Spleen (tissue), 7 donors: Measurements from ENCODE around the gene KCNK18.
"Not testable (repeated sequence)": the region's sequence is repeated elsewhere in the genome, so short reads cannot be mapped to it uniquely, and the experiment has no call there.

Experiments used
- CTCF ChIP-seq, 11 experiments: fragments of 200-600 bp in 7 of 11; fragments of 450-650 bp in 4 of 11; sonication (generic) in 4 of 11; IDR thresholded peaks in 8 of 11; conservative IDR thresholded peaks in 3 of 11; 1 replicate in 7 of 11; 2 replicates in 4 of 11; pipeline versions ENCODE4 v1.4.0 to v1.8.0; 2016 to 2021; ENCODE audit warnings: antibody characterized with exemption in 11 of 11, inconsistent platforms in 4 of 11, mild to moderate bottlenecking in 1 of 11
- POLR2A ChIP-seq, 3 donors: fragments of 450-650 bp; IDR thresholded peaks; one replicate each; pipeline ENCODE4 v1.5.1; 2017; ENCODE audit warnings: antibody characterized with exemption in 3 of 3, mild to moderate bottlenecking in 1 of 3
- POLR2AphosphoS5 ChIP-seq, 3 donors: sonication (generic); formaldehyde crosslinking; IDR thresholded peaks; one replicate each; pipeline ENCODE4 v1.5.1; 2017; ENCODE audit warnings: antibody characterized with exemption in 3 of 3
- donor health status: DM: no; HTN: no; CAD: no; lungs with moderate emphysema.
- donor health status: DM: no; HTN: no; CAD: no.
- donor health status: DM: no; HTN: no; CAD: no.

DNA sequence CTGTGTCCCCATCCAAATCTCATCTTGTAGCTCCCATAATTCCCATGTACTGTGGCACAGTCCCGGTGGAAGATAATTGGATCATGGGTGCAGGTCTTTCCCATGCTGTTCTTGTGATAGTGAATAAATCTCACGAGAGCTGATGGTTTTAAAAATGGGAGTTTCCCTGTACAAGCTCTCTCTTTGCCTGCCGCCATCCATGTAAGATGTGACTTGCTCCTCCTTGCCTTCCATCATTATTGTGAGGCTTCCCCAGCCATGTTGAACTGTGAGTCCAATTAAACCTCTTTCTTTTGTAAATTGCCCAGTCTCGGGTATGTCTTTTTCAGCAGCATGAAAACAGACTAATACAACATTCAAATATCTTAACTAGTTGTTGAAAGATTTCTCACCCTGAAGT, 32.8 kb downstream of the KCNK18 start:
- TF ChIP-seq POLR2A (IDR thresholded peaks at IDR 0.05); CTCF (IDR thresholded peaks at IDR 0.05 in 8 of 11, conservative IDR thresholded peaks at IDR 0.05 in 3 of 11); POLR2AphosphoS5 (IDR thresholded peaks at IDR 0.05): not testable (repeated sequence)
